K562 (cell line): ENCODE measurements around the gene SOX6. TPM values are rescaled to one million over a fixed set of nuclear protein-coding genes. Genes with fewer than 3 reads are reported as not detected.
A peak's percentile ranks its signal among the peaks of the same experiment; 100 is the strongest.

Source experiments
- ATAC-seq: fragments of 200-7000 bp; cut with Tn5 transposase; 3 replicates; pipeline ENCODE4 v1.9.1; 2020; ENCODE audit warnings: moderate library complexity
- BruUV-seq: library from RNA; stranded (reverse); fragments of 400-500 nt; replicated peaks from 2 replicates; lab custom pipeline; 2021; lab: Mats Ljungman, UMichigan
- CTCF ChIA-PET: fragments of 300-600 bp; formaldehyde crosslinking; extraction: SDS; loops from one replicate; lab custom pipeline; 2021; ENCODE audit warnings: low intra/inter-chr PET ratio; lab: Yijun Ruan, JAX
- POLR2A ChIA-PET: fragments of 300-600, 350-650 bp; sonication (Branson Sonifier 250); formaldehyde crosslinking; extraction: SDS; loops from one replicate; lab custom pipeline; 2021; ENCODE audit warnings: antibody characterized with exemption, inconsistent platforms; lab: Yijun Ruan, JAX
- DNase-seq, 4 experiments: peaks; one replicate each; pipeline versions ENCODE4 v3.0.0 to v3.0.0-alpha.2; 2011 to 2018; ENCODE audit warnings: low spot score in 3 of 4, mixed read lengths in 3 of 4; ENCODE audit errors: extremely low read depth in 1 of 4
- FAIRE-seq: peaks from 2 replicates; lab custom pipeline; 2011; peaks lifted over from hg19 to GRCh38; lab: Jason Lieb, UNC
- H2AFZ ChIP-seq: 2 replicates; pipeline ENCODE4 v1.6.0; 2011; ENCODE audit warnings: low read depth, low read length, control low read depth, inconsistent platforms
- H3K27ac ChIP-seq: fragments of 200-600 bp; 3 replicates; pipeline ENCODE4 v1.8.0; 2011; ENCODE audit warnings: low read depth, mild to moderate bottlenecking, control low read depth, inconsistent platforms, low read length, moderate library complexity, mixed read lengths; ENCODE audit errors: extremely low read depth
- H3K27me3 ChIP-seq, 2 experiments: fragments of 300-600 bp in 1 of 2; 2 replicates in 1 of 2; 3 replicates in 1 of 2; pipeline versions ENCODE4 v1.6.0 to v1.8.0; 2011; ENCODE audit warnings: inconsistent platforms in 2 of 2, low read length in 2 of 2, mild to moderate bottlenecking in 1 of 2, mixed read lengths in 1 of 2, moderate library complexity in 1 of 2; ENCODE audit not compliant: control insufficient read depth in 2 of 2, insufficient read depth in 2 of 2
- H3K36me3 ChIP-seq: fragments of 300-600 bp; 3 replicates; pipeline ENCODE4 v1.8.0; 2011; ENCODE audit warnings: mild to moderate bottlenecking, low read length, inconsistent platforms; ENCODE audit not compliant: control insufficient read depth, insufficient read depth
- H3K4me1 ChIP-seq, 2 experiments: fragments of 200-600 bp in 1 of 2; replicated peaks in 1 of 2; 2 replicates in 1 of 2; 3 replicates in 1 of 2; pipeline versions ENCODE4 v1.5.1 to v1.8.0; 2011; ENCODE audit warnings: inconsistent platforms in 2 of 2, low read length in 2 of 2, mild to moderate bottlenecking in 1 of 2, mixed read lengths in 1 of 2, moderate library complexity in 1 of 2; ENCODE audit not compliant: control insufficient read depth in 2 of 2, insufficient read depth in 2 of 2
- H3K4me2 ChIP-seq: 2 replicates; pipeline ENCODE4 v1.6.1; 2011; ENCODE audit warnings: low read length, control low read depth, inconsistent platforms, mixed read lengths; ENCODE audit not compliant: insufficient read depth
- H3K4me3 ChIP-seq: fragments of 200-600 bp; sonication (generic), shearing (Covaris generic); 2 replicates; pipeline ENCODE4 v1.5.1; 2016; ENCODE audit warnings: control low read depth, inconsistent platforms
- H3K79me2 ChIP-seq: fragments of 200-600 bp; 3 replicates; pipeline ENCODE4 v1.8.0; 2011; ENCODE audit warnings: low read length, inconsistent platforms; ENCODE audit not compliant: control insufficient read depth, insufficient read depth
- H3K9ac ChIP-seq, 2 experiments: 2 replicates each; pipeline versions ENCODE4 v1.6.0 to v1.6.1; 2011; ENCODE audit warnings: low read depth in 2 of 2, low read length in 2 of 2, control low read depth in 1 of 2, inconsistent platforms in 1 of 2, mild to moderate bottlenecking in 1 of 2, mixed read lengths in 1 of 2; ENCODE audit not compliant: insufficient read depth in 1 of 2
- H3K9me1 ChIP-seq: one replicate; pipeline ENCODE4 v1.6.0; 2011; ENCODE audit warnings: inconsistent platforms, mild to moderate bottlenecking, low read length, moderate library complexity; ENCODE audit not compliant: control insufficient read depth, insufficient read depth
- H3K9me3 ChIP-seq: replicated peaks from 2 replicates; pipeline ENCODE4 v1.5.1; 2011; ENCODE audit warnings: low read depth, low read length, inconsistent platforms; ENCODE audit not compliant: control insufficient read depth, insufficient read depth
- H4K20me1 ChIP-seq: replicated peaks from 2 replicates; pipeline ENCODE4 v1.6.1; 2011; ENCODE audit warnings: low read length, inconsistent platforms, mixed read lengths; ENCODE audit not compliant: control insufficient read depth, insufficient read depth
- CAMTA2 ChIP-seq: fragments of 250-450 bp; sonication (Bioruptor Pico); conservative IDR thresholded peaks from 2 replicates; pipeline ENCODE4 v1.5.1; 2022
- CBFB ChIP-seq: sonication (generic); formaldehyde crosslinking; IDR thresholded peaks from 2 replicates; pipeline ENCODE4 v1.4.0; 2020; ENCODE audit warnings: mild to moderate bottlenecking, missing genetic modification reagents
- FOXJ3 ChIP-seq: sonication (generic); formaldehyde crosslinking; IDR thresholded peaks from 2 replicates; pipeline ENCODE4 v1.4.0; 2020; ENCODE audit warnings: mild to moderate bottlenecking, missing genetic modification reagents
- MXI1 ChIP-seq: IDR thresholded peaks from 2 replicates; pipeline ENCODE4 v1.6.1; 2011; ENCODE audit warnings: low read depth, mild to moderate bottlenecking, improper control_type of control experiment, low read length
- SETDB1 ChIP-seq: IDR thresholded peaks from one replicate; pipeline ENCODE4 v1.6.1; 2012; ENCODE audit warnings: low read length, control low read depth, inconsistent platforms
- SIN3A ChIP-seq, 2 experiments: fragments of 150-350 bp in 1 of 2; IDR thresholded peaks; 2 replicates each; pipeline ENCODE4 v1.6.1; 2011 to 2016; ENCODE audit warnings: borderline replicate concordance in 2 of 2, low read depth in 2 of 2, low read length in 2 of 2, mild to moderate bottlenecking in 2 of 2, moderate library complexity in 2 of 2; ENCODE audit not compliant: control insufficient read depth in 1 of 2
- STAT5A ChIP-seq: IDR thresholded peaks from 2 replicates; pipeline ENCODE4 v1.6.1; 2012; ENCODE audit warnings: low read length, inconsistent platforms, borderline replicate concordance
- ZEB2 ChIP-seq: fragments of 450-650 bp; IDR thresholded peaks from 2 replicates; pipeline ENCODE4 v1.6.1; 2016
- ZNF224 ChIP-seq: sonication (generic); formaldehyde crosslinking; IDR thresholded peaks from 2 replicates; pipeline ENCODE4 v1.8.0; 2022; ENCODE audit warnings: mild to moderate bottlenecking, missing genetic modification reagents
- ZNF717 ChIP-seq: fragments of 250-450 bp; sonication (Bioruptor Pico); IDR thresholded peaks from 2 replicates; pipeline ENCODE4 v1.5.0; 2021
- whole genome bisulfite sequencing: fragments of 100-300 bp; shearing (Covaris generic); methylation state at CpG from one replicate; pipeline ENCODE4 v1.1.6; 2016; ENCODE audit warnings: low coverage, mixed read lengths; ENCODE audit not compliant: insufficient coverage; ENCODE audit errors: missing lambda C conversion rate; 5-methylcytosine and 5-hydroxymethylcytosine counted together
- in situ Hi-C: fragments of 300-500 bp; cut with MboI; formaldehyde crosslinking; loops from 4 replicates; pipeline ENCODE4 v1.15.0; 2018; ENCODE audit warnings: inconsistent platforms, mixed read lengths
- intact Hi-C: fragments of 100-400 bp; cut with micrococcal nuclease; formaldehyde crosslinking; loops from 2 replicates; pipeline ENCODE4 v1.14.2; 2022
- polyA plus RNA-seq, 8 experiments: library from polyadenylated mRNA; depleted of rRNA in 4 of 8; stranded (reverse) in 5 of 8; unstranded in 3 of 8; fragments of >200 nt; fragmentation: Nextera tagmentation in 2 of 8; fragmentation: Illumina TruSeq in 1 of 8; extraction: Ambion mirVana in 2 of 8; extraction: Trizol in 1 of 8; gene quantifications; 2 replicates each; pipeline versions ENCODE4 v1.2.1 to v1.2.3, GENCODE V29; 2011 to 2014; ENCODE audit warnings: inconsistent platforms in 1 of 8, missing spikeins in 1 of 8
- total RNA-seq, 7 experiments: library from RNA; depleted of rRNA in 6 of 7; stranded (reverse); fragments of >200 nt in 6 of 7; fragmentation: Illumina TruSeq in 2 of 7; extraction: Trizol in 2 of 7; gene quantifications; 2 replicates each; pipeline versions ENCODE4 v1.2.1 to v1.2.3, GENCODE V29; 2011 to 2021; ENCODE audit warnings: low replicate concordance in 1 of 7

The SOX6 gene
- total and polyA plus RNA-seq, 9 of the 15 experiments (the other 6 are each of a cell fraction or from before 2014, with no cell fraction given): 0.89 to 8.7 (median 5.7) TPM

DNA sequence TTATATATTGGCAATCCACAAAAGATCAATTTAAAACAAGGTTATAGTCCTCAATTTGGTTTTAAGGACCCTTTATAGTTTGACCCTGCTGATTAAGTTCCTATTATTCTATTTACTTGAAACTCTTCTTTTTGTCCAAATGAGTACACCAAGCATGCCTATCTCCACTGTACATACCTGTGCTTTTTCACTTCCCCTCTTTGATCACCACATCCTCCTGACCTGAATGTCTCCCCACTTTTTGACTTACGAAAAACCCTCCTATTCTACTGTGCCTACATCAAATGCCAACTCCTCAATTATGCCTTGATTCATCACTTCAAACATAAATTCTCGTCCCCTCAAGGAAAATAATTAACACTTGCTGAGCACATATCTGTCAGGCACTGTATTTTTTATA is 113.5 kb downstream of the SOX6 start:
- H3K27me3 ChIP-seq: no peaks in the 10 kb centered on the region; a peak in 1 of 5 replicates
- CTCF ChIA-PET: no interaction called here
- no peak overlapping the region for H3K9ac ChIP-seq
- POLR2A ChIA-PET: no interaction called here
- no peak overlapping the region for H3K4me2 ChIP-seq
- ATAC-seq (0 out of 3 replicates have a peak, but pooled peaks have one; percentile 17), DNase-seq (no peak), FAIRE-seq (no peak)
- H4K20me1 ChIP-seq: no peaks in the 10 kb centered on the region
- H3K4me3 ChIP-seq: no peak overlapping the region
- no peaks in the 10 kb centered on the region for H3K36me3 ChIP-seq
- H3K9me1 ChIP-seq: no peaks in the 10 kb centered on the region
- WGBS: 80% methylated on average over 2 of the region's 2 CpGs
- peaks cover 0 to 10% of the 10 kb centered on the region in 2 experiments; a peak in 2 of 5 replicates for H3K4me1 ChIP-seq
- BruUV-seq: no TSS peak
- in situ Hi-C loops (no loop called here), intact Hi-C loops (no loop called here)
- no peak overlapping the region for H2AFZ ChIP-seq
- no peaks in the 10 kb centered on the region for H3K9me3 ChIP-seq
- no peaks in the 10 kb centered on the region for H3K79me2 ChIP-seq
- H3K27ac ChIP-seq: no peak overlapping the region
- TF ChIP-seq ZEB2 (no peak), ZNF717 (CRISPR knock-in tag) (no peak), CBFB (CRISPR knock-in tag) (no peak), STAT5A (no peak), SIN3A (IDR thresholded peaks at IDR 0.05; ENCODE audit: borderline replicate concordance in 2 of 2, control insufficient read depth in 1 of 2, low read depth in 2 of 2, low read length in 2 of 2) (no peak), FOXJ3 (CRISPR knock-in tag) (no peak), SETDB1 (no peak), CAMTA2 (CRISPR knock-in tag) (no peak), MXI1 (no peak), ZNF224 (CRISPR knock-in tag) (no peak)
